GM18507 (cell line): ENCODE measurements around the gene TRIO.
"Not testable (repeated sequence)": the region's sequence is repeated elsewhere in the genome, so short reads cannot be mapped to it uniquely, and the experiment has no call there.

ENCODE experiments used
- DNase-seq: peaks from one replicate; pipeline ENCODE4 v3.0.0; 2011; ENCODE audit warnings: low read depth; ENCODE audit not compliant: insufficient read length; ENCODE audit errors: extremely low spot score
- FAIRE-seq: peaks from 2 replicates; lab custom pipeline; 2011; peaks lifted over from hg19 to GRCh38; lab: Jason Lieb, UNC

Gene TRIO

GRCh38 chr5:14513266-14513665 is 370.1 kb downstream of the TRIO start:
- no peak for FAIRE-seq
- DNase-seq, result no peak

GRCh38 chr5:14516901-14517300 is 373.8 kb downstream of the TRIO start:
- no peak for DNase-seq
- no peak for FAIRE-seq

GRCh38 chr5:14518638-14519037 is 375.5 kb downstream of the TRIO start:
- FAIRE-seq (no peak), DNase-seq (no peak)

GRCh38 chr5:14521748-14522147 is 378.6 kb downstream of the TRIO start:
- DNase-seq, result no peak
- FAIRE-seq, result no peak

GRCh38 chr5:14522721-14523120 is 379.6 kb downstream of the TRIO start:
- DNase-seq (no peak), FAIRE-seq (no peak)

DNA sequence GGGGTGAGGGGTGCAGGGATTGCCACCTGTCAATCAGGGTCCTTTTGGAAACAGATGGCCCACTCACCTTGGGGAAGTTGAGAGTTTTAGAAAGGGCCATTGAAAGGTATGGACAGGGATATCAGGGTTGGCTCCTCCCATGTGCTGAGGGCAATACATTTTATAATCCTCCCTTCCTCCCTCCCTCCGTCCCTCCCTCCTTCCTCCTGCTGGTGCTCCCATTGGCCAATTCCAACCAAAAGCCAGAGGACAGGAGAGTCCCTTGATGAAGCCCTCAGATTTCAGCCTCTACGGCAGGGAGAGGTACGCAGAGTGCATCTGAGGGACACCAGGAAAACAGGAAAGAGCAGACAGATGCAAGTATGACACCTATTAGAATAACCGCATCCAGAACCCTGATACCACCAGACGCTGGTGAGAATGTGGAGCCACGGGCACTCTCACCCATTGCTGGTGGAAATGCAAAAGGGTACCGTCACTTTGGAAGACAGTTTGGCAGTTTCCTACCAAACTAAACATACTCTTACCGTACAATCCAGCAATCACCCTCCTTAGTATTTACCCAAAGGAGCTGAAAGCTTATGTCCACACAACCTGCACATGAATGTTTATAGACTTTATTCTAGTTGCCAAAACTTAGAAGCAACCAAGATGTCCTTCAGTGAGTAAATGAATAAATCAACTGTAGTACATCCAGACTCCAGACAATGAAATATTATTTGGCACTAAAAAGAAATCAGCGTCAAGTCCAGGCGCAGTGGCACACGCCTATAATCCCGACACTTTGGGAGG is 380.3 kb downstream of the TRIO start:
- no peak for FAIRE-seq

DNA sequence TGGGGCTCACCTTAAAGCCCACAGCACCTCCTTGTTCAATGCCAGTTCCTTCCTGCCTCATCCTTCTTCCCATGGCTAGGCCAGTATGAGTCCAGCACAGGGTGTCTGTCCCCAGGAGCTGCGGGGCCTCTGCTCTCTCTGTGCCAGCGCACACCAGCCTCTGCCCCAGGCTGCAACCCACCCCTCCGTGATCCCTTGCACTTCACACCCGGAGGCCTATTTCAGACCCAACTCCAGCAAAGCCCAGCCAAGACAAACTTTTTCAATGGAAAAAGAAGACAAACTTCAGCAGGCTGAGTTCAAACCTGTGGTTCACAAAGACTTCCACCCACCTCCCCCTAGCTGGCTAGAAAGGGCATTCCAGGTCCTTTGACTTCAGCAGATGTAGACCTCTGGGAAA is 382.3 kb downstream of the TRIO start:
- DNase-seq (no peak), FAIRE-seq (no peak)

More for the DNA sequence above, 380.3 kb downstream of the TRIO start:
- no peak for DNase-seq

GRCh38 chr5:14526493-14526892 is 383.4 kb downstream of the TRIO start:
- no peak for DNase-seq
- FAIRE-seq, result no peak

- no peak for FAIRE-seq
- no peak for DNase-seq
Measured at GRCh38 chr5:14528115-14528514, 385.0 kb downstream of the TRIO start.

- FAIRE-seq (no peak), DNase-seq (no peak)
Measured at GRCh38 chr5:14528926-14529325, 385.8 kb downstream of the TRIO start.

GRCh38 chr5:14531668-14532067 is 388.5 kb downstream of the TRIO start:
- FAIRE-seq (no peak), DNase-seq (no peak)

DNA sequence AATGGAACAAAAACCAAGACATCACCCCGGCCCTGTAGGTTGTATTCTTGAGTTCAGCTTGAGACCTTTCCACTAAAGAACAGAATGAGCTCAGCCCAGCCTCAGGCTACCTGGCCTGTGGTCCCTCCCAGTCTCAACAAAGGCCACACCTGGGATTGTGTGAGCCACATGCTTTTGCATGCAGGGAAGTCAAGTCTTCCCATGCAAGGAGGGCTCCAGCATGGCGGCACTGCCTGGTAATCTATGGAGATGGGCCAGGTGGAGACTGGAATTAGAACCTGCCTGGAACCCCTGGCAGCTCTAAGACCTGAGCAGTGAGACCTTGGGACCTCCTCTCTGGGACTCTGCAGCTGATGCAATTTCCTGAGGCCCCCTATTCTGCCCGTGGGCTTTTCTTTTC is 389.0 kb downstream of the TRIO start:
- DNase-seq, result no peak

GRCh38 chr5:14534773-14535172 is 391.6 kb downstream of the TRIO start:
- DNase-seq (no peak), FAIRE-seq (no peak)

More for the DNA sequence above, 389.0 kb downstream of the TRIO start:
- no peak for FAIRE-seq

DNA sequence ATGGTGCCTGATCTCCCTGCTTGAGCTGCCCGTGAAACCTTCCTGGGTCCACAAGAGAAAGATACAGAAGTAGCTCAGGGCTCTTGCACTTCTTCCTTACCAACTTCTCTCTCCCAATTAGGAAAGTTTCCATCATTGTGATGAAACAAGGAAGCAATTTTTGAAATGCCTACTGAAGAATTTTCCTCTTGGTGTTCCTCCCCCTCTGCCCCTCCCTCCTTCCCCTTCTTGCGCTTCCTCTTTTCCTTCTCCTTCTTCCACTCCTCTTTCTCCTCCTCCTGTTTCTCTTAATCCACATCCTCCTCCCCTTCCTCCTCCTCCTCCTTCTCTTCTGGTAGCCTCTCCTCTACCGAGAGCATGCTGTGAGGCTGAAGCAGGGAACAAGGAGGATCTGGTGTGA is 402.2 kb downstream of the TRIO start:
- FAIRE-seq (no peak), DNase-seq (no peak)

DNA sequence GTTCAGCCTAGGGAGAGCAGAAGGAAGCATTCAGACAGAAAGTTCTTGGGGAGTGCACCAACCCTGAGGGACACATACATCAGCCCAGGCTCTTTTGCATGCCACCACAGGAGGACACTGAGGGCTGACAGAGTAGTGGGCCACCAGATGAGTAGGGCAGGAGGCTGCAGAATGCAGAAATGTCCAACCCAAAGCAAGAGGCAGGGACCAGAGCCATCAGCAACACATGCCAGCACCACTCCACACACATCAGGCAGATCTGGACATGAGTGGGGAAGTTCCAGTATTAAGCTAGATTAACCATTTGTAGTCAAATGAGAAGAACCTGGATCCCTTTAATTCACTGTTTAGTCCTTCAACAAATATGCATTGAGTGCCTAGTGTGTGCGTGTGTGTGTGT is 402.7 kb downstream of the TRIO start:
- DNase-seq (no peak), FAIRE-seq (no peak)

- no peak for DNase-seq
- no peak for FAIRE-seq
Measured at GRCh38 chr5:14547666-14548065, 404.5 kb downstream of the TRIO start.

DNA sequence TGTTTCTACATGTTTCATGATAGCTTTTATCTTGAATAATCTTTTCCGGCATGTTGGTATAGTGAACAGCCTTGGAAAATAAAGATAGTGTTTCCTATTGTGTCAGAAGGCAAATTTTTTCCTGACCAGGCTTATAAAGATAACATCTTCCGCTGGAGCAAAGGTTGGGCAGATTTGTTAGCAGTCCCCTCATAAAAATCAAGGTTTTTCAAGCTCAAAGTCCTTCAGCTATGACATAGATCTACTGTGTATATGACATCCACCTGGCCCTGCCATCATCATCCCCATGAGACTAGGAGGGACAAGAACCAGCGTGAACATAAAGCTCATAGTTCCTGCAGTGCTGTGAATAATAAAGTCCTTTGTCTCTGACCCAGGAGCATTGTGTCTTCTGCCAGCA is 408.1 kb downstream of the TRIO start:
- DNase-seq (no peak), FAIRE-seq (no peak)

- FAIRE-seq (no peak), DNase-seq (no peak)
Measured at GRCh38 chr5:14552017-14552416, 408.9 kb downstream of the TRIO start.

DNA sequence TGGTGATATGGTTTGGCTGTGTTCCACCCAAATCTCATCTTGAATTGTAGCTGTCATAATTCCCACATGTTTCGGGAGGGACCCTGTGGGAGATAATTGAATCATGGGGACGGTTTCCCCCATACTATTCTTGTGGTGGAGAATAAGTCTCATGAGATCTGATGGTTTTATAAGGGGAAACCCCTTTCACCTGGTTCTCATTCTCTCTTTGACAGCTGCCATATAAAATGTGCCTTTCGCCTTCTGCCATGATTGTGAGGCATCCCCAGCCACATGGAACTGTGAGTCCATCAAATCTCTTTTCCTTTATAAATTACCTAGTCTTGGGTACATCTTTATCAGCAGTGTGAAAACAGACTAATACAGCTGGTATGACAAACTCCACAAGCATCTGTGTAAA is 411.1 kb downstream of the TRIO start:
- not testable (repeated sequence) for DNase-seq, FAIRE-seq

GRCh38 chr5:14556015-14556414 is 412.9 kb downstream of the TRIO start:
- FAIRE-seq (no peak), DNase-seq (no peak)

DNA sequence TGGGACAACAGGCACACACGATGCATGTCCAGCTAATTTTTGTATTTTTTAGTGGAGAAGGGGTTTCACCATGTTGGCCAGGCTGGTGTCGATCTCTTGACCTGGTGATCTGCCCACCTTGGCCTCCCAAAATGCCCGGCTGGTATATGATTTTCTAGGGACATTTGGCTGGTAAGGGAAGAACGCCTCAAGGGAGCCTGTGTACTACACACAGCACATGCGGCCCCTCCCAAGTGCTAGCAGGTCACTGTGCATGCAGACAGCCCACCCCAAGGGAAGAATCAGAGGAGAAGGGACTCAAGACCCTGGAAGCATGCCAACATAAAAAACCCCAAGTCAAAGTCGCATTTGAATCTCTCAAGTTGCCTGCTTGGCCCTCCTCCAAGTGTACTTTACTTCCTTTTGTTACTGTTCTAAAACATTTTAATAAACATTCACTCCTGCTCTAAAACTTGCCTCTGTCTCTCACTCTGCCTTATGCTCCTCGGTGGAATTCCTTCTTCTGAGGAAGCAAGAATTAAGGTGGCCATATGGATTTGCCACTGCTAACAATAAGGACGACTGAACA is 414.1 kb downstream of the TRIO start:
- no peak for DNase-seq
- FAIRE-seq, result no peak
